Panc1 (cell line): Measurements from ENCODE around the gene MYBBP1A. TPM values are rescaled to one million over a fixed set of nuclear protein-coding genes. Genes with fewer than 3 reads are reported as not detected.

Source experiments
- ATAC-seq: fragments of 200-7000 bp; cut with Tn5 transposase; 2 replicates; pipeline ENCODE4 v1.9.1; 2020; ENCODE audit warnings: mild to moderate bottlenecking, moderate library complexity
- BruUV-seq: library from RNA; stranded (reverse); fragments of 400-500 nt; replicated peaks from 2 replicates; lab custom pipeline; 2021; lab: Mats Ljungman, UMichigan
- CTCF ChIA-PET: fragments of 300-600 bp; sonication (Branson Sonifier 250); formaldehyde crosslinking; loops from one replicate; lab custom pipeline; 2022; ENCODE audit warnings: antibody characterized with exemption; lab: Charles Lee
- POLR2A ChIA-PET: fragments of 300-600 bp; sonication (Branson Sonifier 250); formaldehyde crosslinking; loops from one replicate; lab custom pipeline; 2022; ENCODE audit warnings: antibody characterized with exemption; lab: Charles Lee
- DNase-seq: peaks from one replicate; pipeline ENCODE4 v3.0.0-alpha.2; 2010; ENCODE audit warnings: low read depth, low spot score
- H3K27ac ChIP-seq: 2 replicates; pipeline ENCODE4 v1.5.1; 2011; ENCODE audit warnings: mild to moderate bottlenecking, low read length, inconsistent platforms
- H3K27me3 ChIP-seq: fragments of 200-500 bp; sonication (Bioruptor generic); 2 replicates; pipeline ENCODE4 v1.6.0; 2014; ENCODE audit warnings: low read length, inconsistent platforms; ENCODE audit not compliant: control insufficient read depth, insufficient read depth
- H3K36me3 ChIP-seq: fragments of 200-500 bp; sonication (Bioruptor generic); 2 replicates; pipeline ENCODE4 v1.5.1; 2014; ENCODE audit warnings: inconsistent platforms, mild to moderate bottlenecking, low read length, moderate library complexity; ENCODE audit not compliant: control insufficient read depth, insufficient read depth
- H3K4me1 ChIP-seq: 2 replicates; pipeline ENCODE4 v1.5.1; 2011; ENCODE audit warnings: inconsistent platforms, mild to moderate bottlenecking, low read length, moderate library complexity; ENCODE audit not compliant: control insufficient read depth, insufficient read depth
- H3K4me3 ChIP-seq, 2 experiments: 2 replicates each; pipeline ENCODE4 v1.5.1; 2011 to 2012; ENCODE audit warnings: low read depth in 2 of 2, low read length in 2 of 2, mild to moderate bottlenecking in 2 of 2, inconsistent platforms in 1 of 2, moderate library complexity in 1 of 2
- H3K9me3 ChIP-seq: fragments of 200-500 bp; sonication (Bioruptor generic); 2 replicates; pipeline ENCODE4 v1.5.1; 2014; ENCODE audit warnings: low read depth, mild to moderate bottlenecking, inconsistent platforms, low read length, moderate library complexity; ENCODE audit not compliant: control insufficient read depth, insufficient read depth
- CTCF ChIP-seq: fragments of 450-650 bp; IDR thresholded peaks from 2 replicates; pipeline ENCODE4 v1.5.1; 2017; ENCODE audit warnings: mild to moderate bottlenecking
- POLR2AphosphoS5 ChIP-seq: IDR thresholded peaks from 2 replicates; pipeline ENCODE4 v1.6.1; 2012; ENCODE audit warnings: mild to moderate bottlenecking, low read depth, low read length, moderate library complexity
- REST ChIP-seq, 2 experiments: IDR thresholded peaks; 2 replicates each; pipeline ENCODE4 v1.6.1; 2011 to 2012; ENCODE audit warnings: low read depth in 2 of 2, control low read depth in 1 of 2, low read length in 1 of 2, mild to moderate bottlenecking in 1 of 2, moderate library complexity in 1 of 2; ENCODE audit not compliant: insufficient read depth in 1 of 2
- SIN3A ChIP-seq: IDR thresholded peaks from 2 replicates; pipeline ENCODE4 v1.6.1; 2012; ENCODE audit warnings: low read depth, mild to moderate bottlenecking, low read length, moderate library complexity, borderline replicate concordance; ENCODE audit not compliant: insufficient read depth
- TCF7L2 ChIP-seq: IDR thresholded peaks from 2 replicates; pipeline ENCODE4 v1.6.1; 2011; ENCODE audit warnings: mild to moderate bottlenecking, low read depth, low read length, inconsistent platforms
- in situ Hi-C: cut with HindIII; loops from 2 replicates; pipeline ENCODE4 v1.10.0; 2016; ENCODE audit warnings: low sequenced_read_pairs, low pct_unique_long_range_greater_than_20kb
- intact Hi-C: fragments of 100-400 bp; cut with micrococcal nuclease; formaldehyde crosslinking; loops from one replicate; pipeline ENCODE4 v1.10.0; 2022; ENCODE audit not compliant: unreplicated experiment
- total RNA-seq: library from RNA; stranded (reverse); gene quantifications from one replicate; pipeline ENCODE4 v1.2.1, GENCODE V29; 2021; ENCODE audit not compliant: unreplicated experiment

The MYBBP1A gene
- total RNA-seq, 1 experiment from 2014 or later, result 95.6 TPM

- in situ Hi-C loops (no loop called here), intact Hi-C loops (no loop called here)
- no peaks in the 10 kb centered on the region for H3K9me3 ChIP-seq
- H3K27me3 ChIP-seq, result no peaks in the 10 kb centered on the region
- H3K36me3 ChIP-seq, result peaks cover 2% of the 10 kb centered on the region
- no peak for DNase-seq
- ATAC-seq, result no peak
- POLR2A ChIA-PET, result no interaction called here
- H3K27ac ChIP-seq, result no peak overlapping the region
- no TSS peak for BruUV-seq
- no peak overlapping the region for H3K4me3 ChIP-seq
- no peak for TF ChIP-seq POLR2AphosphoS5
- no peak for TF ChIP-seq CTCF
- TF ChIP-seq SIN3A, result no peak
- TF ChIP-seq REST (IDR thresholded peaks at IDR 0.05; ENCODE audit: insufficient read depth in 1 of 2, low read depth in 2 of 2, low read length in 1 of 2), result no peak
- no peak for TF ChIP-seq TCF7L2
- CTCF ChIA-PET, result no interaction called here
- H3K4me1 ChIP-seq, result peaks cover 9% of the 10 kb centered on the region
Observed at GRCh38 chr17:4549781-4550533, 5.2 kb downstream of the MYBBP1A start.

GRCh38 chr17:4548721-4549531, 6.3 kb downstream of the MYBBP1A start:
- peaks cover 7% of the 10 kb centered on the region for H3K4me1 ChIP-seq
- no peaks in the 10 kb centered on the region for H3K27me3 ChIP-seq
- H3K4me3 ChIP-seq, result no peak overlapping the region
- TF ChIP-seq TCF7L2 (no peak), CTCF (no peak), POLR2AphosphoS5 (no peak), SIN3A (no peak), REST (IDR thresholded peaks at IDR 0.05; ENCODE audit: insufficient read depth in 1 of 2, low read depth in 2 of 2, low read length in 1 of 2) (no peak)
- intact Hi-C loops, result no loop called here
- H3K36me3 ChIP-seq, result no peaks in the 10 kb centered on the region; the same call in 1 of the 2 replicates
- H3K9me3 ChIP-seq, result no peaks in the 10 kb centered on the region
- H3K27ac ChIP-seq, result no peak overlapping the region
- in situ Hi-C loops, result no loop called here
- no peak for ATAC-seq
- ChIA-PET POLR2A (interaction anchor here (0.6 kb wide), 1 partner anchor 317 kb away, joined by 5 read pairs; no protein-coding TSS in a partner anchor), CTCF (interaction anchor here (0.6 kb wide), 1 partner anchor 18 kb away, joined by 10 read pairs; no protein-coding TSS in a partner anchor)
- no TSS peak for BruUV-seq
- DNase-seq, result no peak
